HepG2 (cell line): Measurements from ENCODE around the gene CASS4. TPM values are rescaled to one million over a fixed set of nuclear protein-coding genes. Genes with fewer than 3 reads are reported as not detected.

ENCODE experiments used
- ADNP ChIP-seq: sonication (generic); formaldehyde crosslinking; IDR thresholded peaks from 2 replicates; pipeline ENCODE4 v1.4.0; 2020; ENCODE audit warnings: missing genetic modification reagents
- ARNT ChIP-seq: fragments of 450-650 bp; IDR thresholded peaks from 2 replicates; pipeline ENCODE4 v1.6.1; 2017
- ATM ChIP-seq: fragments of 450-650 bp; IDR thresholded peaks from 2 replicates; pipeline ENCODE4 v1.7.1; 2017; ENCODE audit warnings: mild to moderate bottlenecking, borderline replicate concordance
- GLI4 ChIP-seq: sonication (generic); formaldehyde crosslinking; IDR thresholded peaks from 2 replicates; pipeline ENCODE4 v1.5.1; 2020; ENCODE audit warnings: missing genetic modification reagents, mild to moderate bottlenecking, moderate library complexity, borderline replicate concordance
- MBD4 ChIP-seq: IDR thresholded peaks from 2 replicates; pipeline ENCODE4 v1.6.1; 2012; ENCODE audit warnings: low read length, inconsistent platforms, borderline replicate concordance
- MTF2 ChIP-seq: sonication (generic); formaldehyde crosslinking; IDR thresholded peaks from 2 replicates; pipeline ENCODE4 v1.5.0; 2020; ENCODE audit warnings: missing genetic modification reagents, borderline replicate concordance
- PHF8 ChIP-seq: sonication (generic); formaldehyde crosslinking; IDR thresholded peaks from 2 replicates; pipeline ENCODE4 v1.5.0; 2020; ENCODE audit warnings: missing genetic modification reagents
- RORA ChIP-seq: sonication (generic); formaldehyde crosslinking; IDR thresholded peaks from 2 replicates; pipeline ENCODE4 v1.5.0; 2020; ENCODE audit warnings: mild to moderate bottlenecking, missing genetic modification reagents, moderate library complexity
- RXRA ChIP-seq: sonication (generic); formaldehyde crosslinking; IDR thresholded peaks from 2 replicates; pipeline ENCODE4 v1.5.1; 2020; ENCODE audit warnings: missing genetic modification reagents
- SOX5 ChIP-seq: IDR thresholded peaks from 2 replicates; pipeline ENCODE4 v1.6.1; 2016; ENCODE audit warnings: borderline replicate concordance
- SRSF1 ChIP-seq: fragments of 200-400 bp; formaldehyde crosslinking; optimal IDR thresholded peaks from 2 replicates; pipeline ENCODE3; 2017; ENCODE audit warnings: mild to moderate bottlenecking, low read depth, low read length, moderate library complexity
- SRY ChIP-seq: sonication (generic); formaldehyde crosslinking; IDR thresholded peaks from 2 replicates; pipeline ENCODE4 v1.8.0; 2022; ENCODE audit warnings: mild to moderate bottlenecking, missing genetic modification reagents
- TBL1XR1 ChIP-seq: fragments of 150-350 bp; IDR thresholded peaks from 2 replicates; pipeline ENCODE4 v1.6.1; 2014; ENCODE audit warnings: borderline replicate concordance, low read length; ENCODE audit not compliant: partially characterized antibody
- TRIM24 ChIP-seq: sonication (generic); formaldehyde crosslinking; IDR thresholded peaks from 2 replicates; pipeline ENCODE4 v1.8.0; 2022; ENCODE audit warnings: mild to moderate bottlenecking, missing genetic modification reagents
- ZBTB8A ChIP-seq: sonication (generic); formaldehyde crosslinking; IDR thresholded peaks from 2 replicates; pipeline ENCODE4 v1.4.0; 2020; ENCODE audit warnings: mild to moderate bottlenecking, low read depth, missing genetic modification reagents, borderline replicate concordance
- ZNF326 ChIP-seq: sonication (generic); formaldehyde crosslinking; IDR thresholded peaks from 2 replicates; pipeline ENCODE4 v1.4.0; 2020; ENCODE audit warnings: missing genetic modification reagents, borderline replicate concordance
- ZNF446 ChIP-seq: sonication (generic); formaldehyde crosslinking; IDR thresholded peaks from 2 replicates; pipeline ENCODE4 v1.5.0; 2020; ENCODE audit warnings: mild to moderate bottlenecking, missing genetic modification reagents
- polyA plus RNA-seq, 8 experiments: library from polyadenylated mRNA; depleted of rRNA in 3 of 8; stranded (reverse) in 7 of 8; unstranded in 1 of 8; fragments of >200 nt; fragmentation: Illumina TruSeq in 4 of 8; extraction: Trizol in 4 of 8; gene quantifications; 2 replicates each; pipeline versions ENCODE4 v1.2.1 to v1.2.3, GENCODE V29; 2011 to 2016; ENCODE audit warnings: low read depth in 4 of 8, missing spikeins in 1 of 8, mixed read lengths in 1 of 8; ENCODE audit not compliant: insufficient read depth in 1 of 8
- total RNA-seq, 5 experiments: library from RNA; depleted of rRNA; stranded (reverse); fragments of >200 nt; fragmentation: Illumina TruSeq; extraction: Trizol; gene quantifications; 2 replicates each; pipeline ENCODE4 v1.2.3, GENCODE V29; 2016; ENCODE audit warnings: low read depth in 1 of 5
- TF ChIP-seq, protein P1 (sequence below): sonication (generic); formaldehyde crosslinking; IDR thresholded peaks from 2 replicates; pipeline ENCODE4 v1.4.0; 2020; ENCODE audit warnings: mild to moderate bottlenecking, missing genetic modification reagents
- TF ChIP-seq, protein P2 (sequence below): sonication (generic); formaldehyde crosslinking; IDR thresholded peaks from 2 replicates; pipeline ENCODE4 v1.9.0; 2021; ENCODE audit warnings: missing genetic modification reagents, mild to moderate bottlenecking, borderline replicate concordance
- TF ChIP-seq, protein P3 (sequence below): sonication (generic); formaldehyde crosslinking; IDR thresholded peaks from 2 replicates; pipeline ENCODE4 v1.4.0; 2020; ENCODE audit warnings: mild to moderate bottlenecking, missing genetic modification reagents
- TF ChIP-seq, protein P4 (sequence below): sonication (generic); formaldehyde crosslinking; IDR thresholded peaks from 2 replicates; pipeline ENCODE4 v1.4.0; 2020; ENCODE audit warnings: missing genetic modification reagents
- TF ChIP-seq, protein P5 (sequence below): sonication (generic); formaldehyde crosslinking; IDR thresholded peaks from 2 replicates; pipeline ENCODE4 v1.4.0; 2020; ENCODE audit warnings: missing genetic modification reagents, mild to moderate bottlenecking, borderline replicate concordance

Gene CASS4
- total and polyA plus RNA-seq, 2 of the 13 experiments (the other 11 are each of a cell fraction or from before 2014, with no cell fraction given) = 0.17 to 0.49 TPM

DNA sequence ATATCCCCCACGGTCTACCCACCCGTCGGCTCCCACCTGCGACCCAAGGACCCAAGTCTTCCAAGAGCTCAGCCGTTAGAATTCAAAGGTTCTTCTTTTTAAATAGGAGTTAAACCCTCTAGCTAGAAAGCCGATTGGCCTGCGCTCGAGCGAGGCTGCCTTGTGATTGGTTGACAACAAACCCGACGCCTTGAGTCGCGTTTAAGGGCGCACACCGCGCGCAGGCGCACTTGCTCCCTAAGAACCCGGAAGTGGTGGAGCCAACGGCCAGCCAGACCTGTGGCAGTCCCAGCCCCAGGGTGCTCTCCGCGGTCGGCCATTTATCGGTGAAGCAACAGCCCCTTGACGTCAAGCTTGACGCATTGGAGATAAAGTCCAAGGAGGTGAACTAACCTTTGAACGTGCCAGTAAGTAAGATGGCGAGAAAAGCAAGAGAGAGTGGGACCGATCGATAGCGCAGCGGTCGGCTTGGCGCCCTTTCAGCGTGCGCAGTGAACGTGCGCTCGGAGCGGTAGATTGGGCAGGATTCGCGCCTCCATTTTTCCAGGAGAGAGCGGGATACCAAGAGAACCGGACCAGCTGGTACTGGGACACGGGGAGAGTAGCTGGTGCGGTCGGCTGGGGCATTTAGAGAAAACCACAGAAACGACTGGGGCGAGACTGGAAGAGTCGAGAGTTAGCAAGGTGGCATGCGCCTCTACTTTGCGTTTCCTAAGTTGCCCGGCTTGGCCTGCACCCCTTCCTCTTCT lies 19.8 kb upstream of the CASS4 start, which contains the start of the genes AURKA and CSTF1 (continued):
- TF ChIP-seq, protein P1, sequence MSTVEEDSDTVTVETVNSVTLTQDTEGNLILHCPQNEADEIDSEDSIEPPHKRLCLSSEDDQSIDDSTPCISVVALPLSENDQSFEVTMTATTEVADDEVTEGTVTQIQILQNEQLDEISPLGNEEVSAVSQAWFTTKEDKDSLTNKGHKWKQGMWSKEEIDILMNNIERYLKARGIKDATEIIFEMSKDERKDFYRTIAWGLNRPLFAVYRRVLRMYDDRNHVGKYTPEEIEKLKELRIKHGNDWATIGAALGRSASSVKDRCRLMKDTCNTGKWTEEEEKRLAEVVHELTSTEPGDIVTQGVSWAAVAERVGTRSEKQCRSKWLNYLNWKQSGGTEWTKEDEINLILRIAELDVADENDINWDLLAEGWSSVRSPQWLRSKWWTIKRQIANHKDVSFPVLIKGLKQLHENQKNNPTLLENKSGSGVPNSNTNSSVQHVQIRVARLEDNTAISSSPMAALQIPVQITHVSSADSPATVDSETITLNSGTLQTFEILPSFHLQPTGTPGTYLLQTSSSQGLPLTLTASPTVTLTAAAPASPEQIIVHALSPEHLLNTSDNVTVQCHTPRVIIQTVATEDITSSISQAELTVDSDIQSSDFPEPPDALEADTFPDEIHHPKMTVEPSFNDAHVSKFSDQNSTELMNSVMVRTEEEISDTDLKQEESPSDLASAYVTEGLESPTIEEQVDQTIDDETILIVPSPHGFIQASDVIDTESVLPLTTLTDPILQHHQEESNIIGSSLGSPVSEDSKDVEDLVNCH (CRISPR knock-in tag) = 0 out of 2 replicates have a peak, but pooled peaks have one; percentile 77
- TF ChIP-seq, protein P2, sequence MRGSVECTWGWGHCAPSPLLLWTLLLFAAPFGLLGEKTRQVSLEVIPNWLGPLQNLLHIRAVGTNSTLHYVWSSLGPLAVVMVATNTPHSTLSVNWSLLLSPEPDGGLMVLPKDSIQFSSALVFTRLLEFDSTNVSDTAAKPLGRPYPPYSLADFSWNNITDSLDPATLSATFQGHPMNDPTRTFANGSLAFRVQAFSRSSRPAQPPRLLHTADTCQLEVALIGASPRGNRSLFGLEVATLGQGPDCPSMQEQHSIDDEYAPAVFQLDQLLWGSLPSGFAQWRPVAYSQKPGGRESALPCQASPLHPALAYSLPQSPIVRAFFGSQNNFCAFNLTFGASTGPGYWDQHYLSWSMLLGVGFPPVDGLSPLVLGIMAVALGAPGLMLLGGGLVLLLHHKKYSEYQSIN (CRISPR knock-in tag) = no peak
- TF ChIP-seq, protein P3, sequence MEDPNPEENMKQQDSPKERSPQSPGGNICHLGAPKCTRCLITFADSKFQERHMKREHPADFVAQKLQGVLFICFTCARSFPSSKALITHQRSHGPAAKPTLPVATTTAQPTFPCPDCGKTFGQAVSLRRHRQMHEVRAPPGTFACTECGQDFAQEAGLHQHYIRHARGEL (CRISPR knock-in tag) = no peak
- TF ChIP-seq TBL1XR1 (peak; percentile 76), ADNP (peak; percentile 66; the same call in 1 of the 2 replicates), RXRA (CRISPR knock-in tag) (peak; percentile 96), RORA (no peak), SRSF1 (peak; percentile 91), ZNF326 (0 out of 2 replicates have a peak, but pooled peaks have one; percentile 58), ZBTB8A (CRISPR knock-in tag) (peak; percentile 82; the same call in 1 of the 2 replicates), MBD4 (no peak), MTF2 (CRISPR knock-in tag) (peak; percentile 6; the same call in 1 of the 2 replicates), GLI4 (peak; percentile 87), ARNT (no peak), TRIM24 (CRISPR knock-in tag) (0 out of 2 replicates have a peak, but pooled peaks have one; percentile 52), PHF8 (peak; percentile 96), SOX5 (peak; percentile 85), SRY (CRISPR knock-in tag) (peak; percentile 93), ZNF446 (CRISPR knock-in tag) (no peak; the same call in none of the 2 replicates), ATM (no peak)
- TF ChIP-seq, protein P4, sequence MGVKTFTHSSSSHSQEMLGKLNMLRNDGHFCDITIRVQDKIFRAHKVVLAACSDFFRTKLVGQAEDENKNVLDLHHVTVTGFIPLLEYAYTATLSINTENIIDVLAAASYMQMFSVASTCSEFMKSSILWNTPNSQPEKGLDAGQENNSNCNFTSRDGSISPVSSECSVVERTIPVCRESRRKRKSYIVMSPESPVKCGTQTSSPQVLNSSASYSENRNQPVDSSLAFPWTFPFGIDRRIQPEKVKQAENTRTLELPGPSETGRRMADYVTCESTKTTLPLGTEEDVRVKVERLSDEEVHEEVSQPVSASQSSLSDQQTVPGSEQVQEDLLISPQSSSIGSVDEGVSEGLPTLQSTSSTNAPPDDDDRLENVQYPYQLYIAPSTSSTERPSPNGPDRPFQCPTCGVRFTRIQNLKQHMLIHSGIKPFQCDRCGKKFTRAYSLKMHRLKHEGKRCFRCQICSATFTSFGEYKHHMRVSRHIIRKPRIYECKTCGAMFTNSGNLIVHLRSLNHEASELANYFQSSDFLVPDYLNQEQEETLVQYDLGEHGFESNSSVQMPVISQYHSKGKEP (CRISPR knock-in tag) = no peak; the same call in 1 of the 2 replicates
- TF ChIP-seq, protein P5, sequence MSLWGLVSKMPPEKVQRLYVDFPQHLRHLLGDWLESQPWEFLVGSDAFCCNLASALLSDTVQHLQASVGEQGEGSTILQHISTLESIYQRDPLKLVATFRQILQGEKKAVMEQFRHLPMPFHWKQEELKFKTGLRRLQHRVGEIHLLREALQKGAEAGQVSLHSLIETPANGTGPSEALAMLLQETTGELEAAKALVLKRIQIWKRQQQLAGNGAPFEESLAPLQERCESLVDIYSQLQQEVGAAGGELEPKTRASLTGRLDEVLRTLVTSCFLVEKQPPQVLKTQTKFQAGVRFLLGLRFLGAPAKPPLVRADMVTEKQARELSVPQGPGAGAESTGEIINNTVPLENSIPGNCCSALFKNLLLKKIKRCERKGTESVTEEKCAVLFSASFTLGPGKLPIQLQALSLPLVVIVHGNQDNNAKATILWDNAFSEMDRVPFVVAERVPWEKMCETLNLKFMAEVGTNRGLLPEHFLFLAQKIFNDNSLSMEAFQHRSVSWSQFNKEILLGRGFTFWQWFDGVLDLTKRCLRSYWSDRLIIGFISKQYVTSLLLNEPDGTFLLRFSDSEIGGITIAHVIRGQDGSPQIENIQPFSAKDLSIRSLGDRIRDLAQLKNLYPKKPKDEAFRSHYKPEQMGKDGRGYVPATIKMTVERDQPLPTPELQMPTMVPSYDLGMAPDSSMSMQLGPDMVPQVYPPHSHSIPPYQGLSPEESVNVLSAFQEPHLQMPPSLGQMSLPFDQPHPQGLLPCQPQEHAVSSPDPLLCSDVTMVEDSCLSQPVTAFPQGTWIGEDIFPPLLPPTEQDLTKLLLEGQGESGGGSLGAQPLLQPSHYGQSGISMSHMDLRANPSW (CRISPR knock-in tag) = peak; percentile 100
